HG03280 (cell line): ENCODE measurements around the gene EYS.

Experiments
- ATAC-seq: cut with Tn5 transposase; IDR thresholded peaks from one replicate; pipeline ENCODE4 v1.9.1; 2021; ENCODE audit warnings: mild to moderate bottlenecking, moderate library complexity; ENCODE audit not compliant: unreplicated experiment

The EYS gene

DNA sequence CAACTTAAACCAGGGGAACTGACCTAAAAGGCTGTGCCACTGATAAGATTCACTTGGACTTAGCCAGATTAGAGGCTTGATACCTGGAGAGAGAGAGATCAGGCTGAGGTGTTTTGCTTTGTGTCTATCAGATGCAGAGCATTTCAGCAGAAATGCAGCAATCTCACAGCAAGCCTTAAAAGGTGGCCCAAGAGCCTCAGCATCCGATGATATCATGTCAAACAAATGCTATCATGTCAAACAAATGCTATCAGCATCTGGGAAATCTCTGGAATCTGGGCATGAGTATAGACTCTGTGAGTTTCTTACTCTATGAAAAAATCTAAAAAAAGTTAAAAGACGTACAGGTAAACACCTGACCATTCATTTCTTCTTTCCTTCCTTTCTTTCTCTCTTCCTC lies 718.9 kb downstream of the EYS start:
- ATAC-seq, result no peak

DNA sequence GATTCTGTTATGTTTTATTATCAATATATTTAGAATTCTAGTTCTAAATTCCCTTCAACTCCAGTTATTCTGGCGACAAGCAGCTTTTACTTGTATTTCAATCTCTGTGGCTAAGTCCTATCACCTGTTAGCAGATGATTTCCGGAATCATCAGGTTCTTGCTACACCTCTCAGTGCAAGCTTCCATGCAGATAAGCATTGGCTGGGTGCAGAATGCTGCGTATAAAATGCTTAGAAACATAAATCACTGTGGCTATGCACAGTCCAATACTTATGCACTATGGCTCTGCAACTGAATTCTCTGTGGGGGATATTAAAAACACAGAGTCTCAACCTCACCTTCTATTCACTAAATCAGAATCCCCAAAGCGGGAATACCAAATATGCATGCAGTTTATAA lies 720.0 kb downstream of the EYS start:
- ATAC-seq, result no peak

DNA sequence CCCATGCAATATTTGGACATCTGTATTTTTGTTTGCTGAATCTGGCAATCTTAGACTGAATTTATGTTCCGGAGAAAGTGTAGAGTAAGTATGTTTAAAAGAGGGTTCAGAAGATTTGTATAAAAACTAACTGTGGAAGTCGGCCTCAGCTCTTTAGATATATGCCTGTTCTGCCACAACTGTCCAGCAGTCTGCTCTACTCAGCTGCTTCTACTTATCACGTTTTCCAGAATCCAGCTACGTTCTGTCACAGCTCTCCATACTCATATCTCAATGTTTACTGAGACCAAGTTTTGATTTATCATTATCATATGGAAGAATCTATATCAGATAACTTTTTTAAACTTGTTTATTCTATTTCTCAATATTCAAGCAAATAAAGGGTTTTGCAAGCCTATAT lies 721.3 kb downstream of the EYS start:
- no peak for ATAC-seq

DNA sequence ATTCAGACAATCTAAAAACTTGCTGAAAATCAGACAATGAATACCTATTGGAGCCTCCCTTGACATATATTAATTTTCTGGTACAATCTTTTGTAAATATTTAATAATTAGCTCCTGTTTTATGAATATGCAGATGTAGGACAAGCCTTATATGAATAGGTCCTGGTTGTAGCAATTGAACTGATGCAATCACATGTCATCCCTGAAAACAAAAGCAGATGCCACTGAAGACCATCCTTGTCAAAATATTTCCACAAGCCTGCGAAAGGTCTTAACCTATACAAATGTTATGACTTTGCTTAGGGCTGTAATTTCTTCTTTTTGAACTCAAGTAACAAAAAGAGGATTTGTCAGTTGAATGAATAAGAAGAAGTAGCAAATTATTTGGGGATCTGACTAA lies 722.1 kb downstream of the EYS start:
- ATAC-seq, result no peak

DNA sequence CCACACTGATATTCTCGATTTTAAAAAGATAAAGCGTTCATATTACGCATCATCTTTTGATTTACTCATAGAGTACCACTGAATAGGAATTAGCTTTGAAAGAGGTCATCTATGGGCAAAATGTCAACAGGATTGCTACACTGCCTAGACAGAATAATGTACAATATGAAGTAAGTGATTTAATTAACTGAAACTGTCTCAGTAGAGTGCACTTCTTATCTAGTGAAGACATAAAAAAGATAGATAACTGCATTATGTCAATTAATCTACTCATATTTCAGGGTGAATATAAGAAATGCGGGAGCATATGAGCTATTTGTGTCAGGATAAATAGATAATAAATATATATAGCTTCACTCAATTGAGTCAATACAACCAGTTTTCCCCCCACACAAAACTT lies 723.9 kb downstream of the EYS start:
- no peak for ATAC-seq

DNA sequence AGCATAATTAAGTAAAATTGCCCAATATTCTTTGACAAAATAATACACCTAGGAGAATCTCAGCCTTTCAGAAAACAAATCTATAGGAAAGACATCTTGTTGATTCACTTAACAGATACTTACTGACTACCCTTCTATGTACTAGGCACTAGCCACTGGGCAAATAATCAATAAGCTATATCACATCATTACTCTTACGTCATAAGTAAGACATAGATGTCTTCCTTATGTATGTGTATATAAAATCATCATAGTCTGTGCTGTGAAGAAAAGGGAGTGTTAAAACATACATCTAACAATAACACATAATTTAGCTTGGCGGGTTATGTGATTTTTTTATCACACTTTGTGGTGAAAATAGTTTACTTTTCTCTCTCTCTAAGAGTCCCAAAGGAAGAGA lies 733.9 kb downstream of the EYS start:
- ATAC-seq, result no peak

DNA sequence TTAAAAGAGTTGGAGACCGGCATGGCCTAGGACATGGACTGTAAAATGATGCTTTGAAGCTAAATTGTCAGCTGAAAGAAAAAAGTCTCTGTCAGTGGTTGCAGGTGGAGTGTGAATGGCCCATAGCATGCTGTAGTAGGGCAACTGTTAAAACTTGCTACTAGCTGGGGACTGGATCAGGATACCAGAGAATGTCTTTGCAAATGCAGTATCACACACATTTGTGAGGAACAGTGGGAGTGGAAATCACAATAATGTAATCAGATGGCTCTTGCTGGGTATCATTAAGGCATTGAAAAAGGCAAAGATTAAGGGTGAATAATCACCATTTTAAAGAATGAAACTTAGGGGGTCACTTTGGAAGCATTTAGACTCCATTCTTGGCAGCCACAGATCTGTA lies 737.9 kb downstream of the EYS start:
- no peak for ATAC-seq

DNA sequence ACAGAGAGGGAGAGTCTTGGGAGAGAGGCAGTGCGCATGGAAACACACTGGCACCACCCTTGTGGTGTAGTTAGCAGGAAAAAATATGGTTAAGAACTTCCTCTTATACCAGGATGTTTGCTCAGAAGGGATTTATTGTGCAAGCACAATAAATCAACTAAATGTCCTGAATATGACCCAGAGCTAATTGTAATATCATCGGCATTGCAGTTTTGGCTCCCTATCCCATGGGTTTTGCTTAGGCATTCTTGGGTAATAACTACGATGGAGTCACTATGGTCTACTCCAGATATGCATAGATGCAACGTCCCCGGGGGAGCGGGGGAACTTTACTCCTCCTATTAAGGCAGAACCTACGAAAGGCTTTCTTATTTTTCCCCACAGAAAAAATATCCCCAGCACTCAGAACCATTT lies 751.6 kb downstream of the EYS start:
- ATAC-seq, result no peak

DNA sequence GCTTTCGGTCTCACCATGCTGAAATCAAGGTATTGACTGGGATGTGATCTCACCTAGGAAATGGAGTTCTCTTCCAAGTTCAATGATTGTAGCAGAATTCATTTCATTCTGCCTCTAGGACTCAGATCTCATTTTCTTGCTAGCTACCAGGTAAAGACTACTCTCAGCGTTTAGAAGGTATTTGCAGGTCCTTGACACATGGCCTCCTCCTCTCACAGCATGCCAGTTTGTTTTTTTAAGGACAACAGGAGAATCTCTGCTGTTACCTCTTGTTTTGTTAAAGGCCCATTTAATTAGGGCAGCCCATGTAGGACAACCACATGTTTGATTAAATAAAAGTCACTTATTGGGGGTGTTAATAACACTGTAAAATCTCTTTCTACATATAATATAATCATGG lies 757.8 kb downstream of the EYS start:
- no peak for ATAC-seq

DNA sequence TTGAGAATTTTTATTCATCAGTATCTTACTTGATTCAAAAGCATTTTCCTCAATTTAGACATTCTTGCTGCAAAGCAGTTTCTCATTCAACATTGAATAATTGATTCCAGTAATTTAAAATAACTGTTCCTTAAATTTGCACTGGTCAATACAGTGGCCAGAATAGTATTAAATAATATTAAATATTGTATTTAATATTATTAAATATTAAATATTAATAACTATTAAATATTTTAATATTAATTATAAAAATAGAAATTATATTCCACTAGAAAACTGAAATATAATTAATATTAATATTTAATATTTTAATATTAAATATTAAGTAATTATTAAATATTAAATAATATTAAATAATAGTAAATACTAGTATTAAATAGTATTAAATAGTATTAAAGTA lies 758.8 kb downstream of the EYS start:
- ATAC-seq, result no peak

DNA sequence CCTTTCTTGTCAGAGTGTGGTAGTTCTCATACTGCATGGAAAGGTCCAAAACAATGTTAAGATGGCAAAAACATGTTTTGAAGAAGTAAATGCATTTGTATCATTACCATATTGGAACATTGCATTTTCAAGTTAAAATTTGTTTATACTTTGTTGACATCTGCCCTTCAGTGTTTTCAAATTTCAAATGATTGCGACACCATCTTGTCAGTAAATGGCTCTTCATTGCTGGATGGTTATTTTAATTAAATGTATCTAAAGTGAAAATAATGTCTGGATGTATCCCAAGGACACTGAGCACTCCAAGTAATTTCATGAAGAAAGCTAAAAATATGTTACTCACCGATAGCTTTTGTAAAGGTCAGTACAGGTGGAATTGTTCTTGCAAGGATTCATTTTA lies 761.6 kb downstream of the EYS start:
- no peak for ATAC-seq

DNA sequence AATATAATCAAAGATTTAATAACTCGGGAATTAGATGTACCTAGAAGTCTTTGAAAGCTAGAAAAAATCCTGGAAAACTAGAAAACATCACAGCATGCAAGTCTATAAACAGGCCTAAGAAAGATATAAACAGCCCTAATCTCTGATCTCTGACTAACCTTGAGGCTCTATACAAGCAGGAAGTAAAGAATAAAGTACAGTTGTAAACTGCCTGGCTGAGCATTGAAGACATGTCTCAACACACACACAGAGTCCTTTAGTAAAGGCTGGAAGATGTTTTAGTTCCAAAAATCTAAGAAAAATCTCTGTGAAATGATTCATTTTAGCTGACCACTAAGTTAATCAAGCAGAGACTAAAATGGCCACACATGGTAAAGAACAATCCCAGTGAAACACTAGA lies 774.5 kb downstream of the EYS start:
- no peak for ATAC-seq

DNA sequence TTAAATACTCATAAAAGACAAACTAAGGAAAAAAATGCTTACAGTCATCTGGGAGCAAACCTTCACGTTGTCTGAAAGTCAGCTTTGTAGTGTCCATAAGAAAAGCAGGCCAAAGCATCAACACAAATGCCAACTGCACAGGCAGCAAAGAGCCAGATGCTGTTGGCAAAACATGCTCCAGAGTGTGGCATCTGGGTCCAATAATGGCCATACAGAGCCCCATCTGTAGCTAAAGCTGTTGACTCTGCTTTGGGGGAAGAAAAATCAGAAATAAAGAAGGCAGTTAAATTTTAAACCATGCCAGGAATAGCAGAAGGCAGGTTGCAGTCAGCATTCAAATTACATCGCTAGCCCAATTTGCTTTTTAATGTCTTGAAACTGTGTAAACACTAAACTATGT lies 776.3 kb downstream of the EYS start:
- no peak for ATAC-seq

DNA sequence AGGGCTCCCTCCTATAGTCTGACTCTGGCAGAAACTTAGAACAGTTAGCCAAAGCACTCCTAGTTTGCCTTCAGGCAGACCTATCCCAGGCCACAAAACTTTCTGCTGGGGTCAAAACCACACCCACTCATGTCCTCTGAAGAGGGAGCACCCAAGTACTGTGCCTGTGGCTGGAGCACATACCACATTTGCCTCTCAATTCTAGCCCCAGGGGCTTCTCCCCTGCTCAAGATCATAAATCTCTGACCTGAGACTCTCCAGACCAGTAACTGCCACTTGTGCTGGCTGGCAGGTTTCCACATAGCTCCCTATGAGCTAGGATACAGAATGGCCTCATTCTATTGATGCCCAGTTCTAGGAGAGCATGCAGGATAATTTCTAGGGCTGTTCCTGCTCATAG lies 781.0 kb downstream of the EYS start:
- ATAC-seq, result no peak

DNA sequence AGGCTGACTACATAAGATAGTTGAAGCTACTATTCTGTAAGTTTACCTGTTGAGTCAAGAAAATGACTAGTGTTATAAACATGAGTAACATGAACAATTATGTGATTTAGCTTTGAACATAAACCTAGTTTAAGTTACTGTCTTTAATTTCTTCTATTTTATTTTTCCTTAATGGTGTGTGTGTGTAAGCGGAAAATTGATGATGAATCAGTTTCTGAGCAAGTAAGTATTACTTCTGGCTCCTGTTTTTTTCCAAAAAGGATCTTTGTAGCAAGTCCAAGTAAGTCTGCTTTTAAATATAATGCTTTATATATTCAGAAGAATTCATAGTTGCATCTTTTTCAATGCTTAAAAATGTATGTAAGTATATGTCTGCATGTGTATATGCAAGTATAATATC lies 786.8 kb downstream of the EYS start:
- no peak for ATAC-seq

DNA sequence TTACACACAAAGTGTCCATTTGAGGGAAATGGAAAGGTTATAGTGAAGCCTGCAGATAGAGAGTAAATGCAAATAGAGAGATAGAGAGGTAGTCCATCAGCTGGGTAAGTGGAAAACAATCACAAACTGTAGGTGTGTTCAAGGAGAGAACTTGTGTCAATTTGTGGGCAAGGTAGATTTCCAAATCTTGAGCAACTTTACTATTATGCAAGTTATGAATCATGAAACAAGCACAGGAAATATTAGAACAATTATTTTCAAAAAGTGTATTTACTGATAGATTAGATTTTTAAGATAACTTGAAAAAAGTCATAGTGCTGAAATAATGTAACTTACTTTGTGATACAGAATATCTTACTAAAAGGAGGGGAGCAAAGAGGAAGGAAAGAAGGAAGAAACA lies 792.9 kb downstream of the EYS start:
- ATAC-seq, result no peak

DNA sequence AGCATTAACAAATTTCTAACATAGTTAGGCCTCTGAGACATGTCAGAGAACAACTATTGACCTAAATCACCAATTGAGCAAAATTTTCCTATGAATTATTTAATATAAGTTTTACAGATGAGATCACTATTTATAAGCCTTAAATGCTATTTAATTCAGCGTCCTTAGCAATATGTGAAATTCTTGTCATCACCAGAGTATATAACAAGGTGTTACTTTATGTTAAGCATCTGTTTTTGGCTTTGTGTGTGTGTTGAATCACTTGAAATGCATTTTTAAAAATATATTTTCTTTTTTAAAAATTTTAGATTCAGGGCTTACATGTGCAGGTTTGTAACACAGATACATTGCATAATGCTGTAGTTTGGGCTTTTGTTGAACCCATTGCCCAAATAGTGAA lies 794.1 kb downstream of the EYS start:
- ATAC-seq, result no peak

DNA sequence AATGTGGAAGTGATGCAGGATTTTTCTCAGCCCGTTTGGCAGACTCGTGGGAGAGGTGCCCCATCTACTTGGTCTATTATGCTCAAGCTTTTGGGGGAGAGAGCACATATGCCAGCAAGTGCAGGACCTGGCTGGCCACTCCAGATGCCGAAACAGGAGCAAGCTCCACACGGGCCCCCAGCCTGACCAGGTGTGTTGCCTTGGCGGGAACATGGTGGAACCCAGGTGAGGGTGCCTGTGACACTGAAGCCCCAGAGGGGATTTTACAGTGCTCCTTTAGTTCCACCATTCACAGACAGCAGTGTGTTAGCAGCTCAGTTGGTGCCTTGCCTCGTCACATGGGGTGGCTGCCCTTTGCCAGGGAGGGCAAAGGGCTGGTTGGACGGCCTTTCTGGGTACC lies 798.9 kb downstream of the EYS start:
- ATAC-seq, result no peak

DNA sequence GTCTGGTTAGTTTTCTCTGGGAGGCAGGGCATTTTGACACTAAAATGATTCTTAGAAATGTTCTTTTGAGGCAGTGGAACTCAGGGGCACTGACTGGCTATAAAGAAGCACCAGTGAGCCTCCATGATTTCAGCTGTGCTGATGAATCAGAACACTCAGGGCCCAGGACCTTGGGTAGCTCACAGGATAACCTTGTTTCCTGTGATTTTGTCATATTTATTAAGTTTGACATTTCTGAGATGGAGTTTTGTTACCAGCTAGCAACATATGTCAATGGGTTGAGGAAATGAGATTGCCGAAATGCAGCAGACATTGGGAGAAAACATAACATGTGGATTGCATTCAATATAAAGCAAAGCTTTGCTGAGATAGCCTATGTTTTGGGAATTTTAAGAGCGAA lies 802.4 kb downstream of the EYS start:
- no peak for ATAC-seq

DNA sequence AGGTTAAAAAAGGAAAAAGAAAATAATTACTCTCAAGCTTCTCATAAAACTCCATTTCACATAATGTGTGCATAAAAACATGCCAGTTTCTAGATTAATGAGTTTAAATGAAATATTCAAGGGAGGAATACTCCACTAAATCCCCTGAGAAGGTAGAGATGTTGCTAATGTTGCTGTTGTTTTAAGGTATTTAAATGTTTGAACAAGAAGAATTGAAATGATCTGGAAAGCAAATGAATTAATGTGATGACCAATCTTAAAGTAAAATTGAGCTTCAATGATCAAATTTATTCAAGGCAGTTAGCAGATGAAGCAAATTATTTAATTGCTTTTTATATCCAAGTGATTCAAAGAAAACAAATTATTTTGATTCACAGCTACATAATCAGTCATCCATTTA lies 804.4 kb downstream of the EYS start:
- ATAC-seq, result no peak

DNA sequence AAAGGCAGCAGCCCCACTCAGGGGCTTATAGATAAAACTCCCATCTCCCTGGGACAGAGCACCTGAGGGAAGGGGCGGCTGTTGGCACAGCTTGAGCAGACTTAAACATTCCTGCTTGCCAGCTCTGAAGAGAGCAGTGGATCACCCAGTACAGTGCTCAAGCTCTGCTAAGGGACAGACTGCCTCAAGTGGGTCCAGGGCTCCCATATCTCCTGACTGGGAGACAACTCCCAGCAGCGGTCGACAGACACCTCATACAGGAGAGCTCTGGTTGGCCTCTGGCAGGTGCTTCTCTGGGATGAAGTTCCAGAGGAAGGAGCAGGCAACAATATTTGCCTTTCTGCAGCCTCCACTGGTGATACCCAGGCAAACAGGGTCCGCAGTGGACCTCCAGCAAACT lies 810.1 kb downstream of the EYS start:
- ATAC-seq, result no peak

DNA sequence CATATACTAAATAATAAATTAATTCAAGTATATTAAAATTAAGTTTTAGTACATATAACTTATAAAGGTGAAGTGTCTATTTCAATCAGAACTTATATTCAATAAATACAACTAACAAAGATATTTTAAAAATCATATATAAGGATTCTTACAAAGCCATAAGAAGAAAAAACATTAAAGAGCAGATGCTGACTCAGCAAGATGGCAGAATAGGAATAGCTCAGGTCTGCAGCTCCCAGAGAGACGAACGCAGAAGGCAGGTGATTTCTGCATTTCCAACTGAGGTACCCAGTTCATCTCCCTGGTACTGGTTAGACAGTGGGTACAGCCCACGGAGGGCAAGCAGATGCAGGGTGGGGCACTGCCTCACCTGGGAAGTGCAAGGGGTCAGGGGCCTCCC lies 811.1 kb downstream of the EYS start:
- no peak for ATAC-seq

DNA sequence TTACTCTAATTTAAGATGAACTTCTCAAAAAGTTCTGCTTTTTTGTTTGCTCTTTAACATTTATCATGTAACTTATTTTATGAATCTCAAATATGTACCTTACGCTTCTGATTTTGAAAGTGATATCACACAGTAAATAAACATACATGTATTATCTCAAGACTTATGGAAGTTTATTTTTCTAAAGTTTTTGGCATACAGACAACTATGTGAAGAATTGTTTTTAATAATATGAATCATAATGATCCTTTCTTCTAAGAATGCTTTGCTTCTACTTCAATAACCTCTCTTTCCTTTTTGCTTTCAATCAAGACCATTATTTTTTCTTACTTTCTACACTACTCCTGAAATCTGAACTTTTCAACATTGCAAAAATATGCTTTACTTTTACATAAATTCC lies 816.4 kb downstream of the EYS start:
- no peak for ATAC-seq

DNA sequence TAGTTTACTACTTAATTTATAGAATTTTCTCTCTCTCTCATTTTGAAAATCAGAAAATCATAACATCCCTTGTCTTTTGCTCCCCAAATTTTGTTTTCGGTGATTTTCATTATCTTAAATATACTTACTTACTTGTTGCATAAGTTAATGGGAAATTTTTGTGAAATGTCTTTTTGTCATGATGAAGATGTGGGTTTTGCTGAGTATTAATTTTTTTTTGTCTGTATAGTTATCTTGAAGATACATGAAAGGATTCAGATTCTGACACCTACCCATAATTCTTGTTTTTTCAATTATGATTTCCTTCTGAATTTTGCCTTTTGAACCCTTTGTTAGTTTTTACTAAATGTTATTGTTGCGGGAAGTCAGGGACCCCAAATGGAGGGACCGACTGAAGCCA lies 817.9 kb downstream of the EYS start:
- no peak for ATAC-seq
